K562 (cell line): ENCODE results near the gene MBD5.

Experiments
- ADNP ChIP-seq: fragments of 200-800 bp; sonication (Bioruptor generic); IDR thresholded peaks from 2 replicates; pipeline ENCODE4 v1.6.1; 2016; ENCODE audit warnings: missing genetic modification characterization, missing compliant biosample characterization
- BHLHE40 ChIP-seq: IDR thresholded peaks from 2 replicates; pipeline ENCODE4 v1.6.1; 2011; ENCODE audit warnings: low read length, improper control_type of control experiment
- CBX2 ChIP-seq: fragments of 200-600 bp; sonication (generic); IDR thresholded peaks from one replicate; pipeline ENCODE4 v1.6.1; 2012; ENCODE audit warnings: mild to moderate bottlenecking, low read length, inconsistent platforms; ENCODE audit not compliant: insufficient read depth, poor library complexity, severe bottlenecking
- CEBPB ChIP-seq: fragments of 450-650 bp; IDR thresholded peaks from 2 replicates; pipeline ENCODE4 v1.6.1; 2016; ENCODE audit warnings: missing genetic modification characterization, missing compliant biosample characterization
- CTCF ChIP-seq, 3 experiments: IDR thresholded peaks in 2 of 3; conservative IDR thresholded peaks in 1 of 3; 2 replicates each; pipeline ENCODE4 v1.5.1; 2011 to 2012; ENCODE audit warnings: low read length in 3 of 3, mild to moderate bottlenecking in 3 of 3, control low read depth in 2 of 3, improper control_type of control experiment in 1 of 3, inconsistent platforms in 1 of 3, low read depth in 1 of 3, mixed read lengths in 1 of 3, moderate library complexity in 1 of 3; ENCODE audit not compliant: insufficient read depth in 2 of 3
- NR2C1 ChIP-seq, 2 experiments: fragments of 450-650 bp; IDR thresholded peaks; 2 replicates each; pipeline ENCODE4 v1.6.1; 2017; ENCODE audit warnings: mild to moderate bottlenecking in 2 of 2, antibody characterized with exemption in 1 of 2, inconsistent platforms in 1 of 2, missing compliant biosample characterization in 1 of 2, missing genetic modification characterization in 1 of 2
- POLR2A ChIP-seq: fragments of 450-650 bp; conservative IDR thresholded peaks from 2 replicates; pipeline ENCODE4 v1.6.1; 2016
- POLR2AphosphoS2 ChIP-seq: IDR thresholded peaks from 2 replicates; pipeline ENCODE4 v1.6.1; 2012; ENCODE audit warnings: low read length, improper control_type of control experiment
- POU5F1 ChIP-seq: fragments of 150-350 bp; IDR thresholded peaks from 2 replicates; pipeline ENCODE4 v1.6.1; 2014; ENCODE audit warnings: borderline replicate concordance, low read length, low read depth, mild to moderate bottlenecking; ENCODE audit not compliant: partially characterized antibody
- RAD51 ChIP-seq: fragments of 450-650 bp; IDR thresholded peaks from 2 replicates; pipeline ENCODE4 v1.7.1; 2016; ENCODE audit warnings: low read depth, mild to moderate bottlenecking, borderline replicate concordance
- REST ChIP-seq, 2 experiments: fragments of 450-650 bp; formaldehyde crosslinking in 1 of 2; IDR thresholded peaks; 2 replicates each; pipeline versions ENCODE4 v1.4.0 to v1.6.1; 2014 to 2020; ENCODE audit warnings: mild to moderate bottlenecking in 2 of 2, borderline replicate concordance in 1 of 2, low read depth in 1 of 2
- SMARCA4 ChIP-seq: fragments of 450-650 bp; IDR thresholded peaks from 2 replicates; pipeline ENCODE4 v1.6.1; 2016
- TAF15 ChIP-seq: fragments of 200-400 bp; formaldehyde crosslinking; IDR thresholded peaks from 2 replicates; pipeline ENCODE4 v1.6.1; 2017; ENCODE audit warnings: mild to moderate bottlenecking, low read depth, low read length, moderate library complexity
- ZNF785 ChIP-seq: fragments of 250-450 bp; sonication (Bioruptor Pico); IDR thresholded peaks from 2 replicates; pipeline ENCODE4 v1.4.0; 2020; ENCODE audit warnings: mild to moderate bottlenecking

- TF ChIP-seq POLR2AphosphoS2 (no peak), TAF15 (no peak), REST (IDR thresholded peaks at IDR 0.05; ENCODE audit: borderline replicate concordance) (no peak), REST (CRISPR knock-in tag; IDR thresholded peaks at IDR 0.05; ENCODE audit: low read depth) (no peak), SMARCA4 (no peak), ADNP (tag) (no peak), ZNF785 (CRISPR knock-in tag) (no peak), RAD51 (no peak), BHLHE40 (no peak), CBX2 (no peak), POU5F1 (no peak), NR2C1 (IDR thresholded peaks at IDR 0.05) (no peak), NR2C1 (tag; IDR thresholded peaks at IDR 0.05) (no peak), POLR2A (no peak), CTCF (IDR thresholded peaks at IDR 0.05 in 2 of 3, conservative IDR thresholded peaks at IDR 0.05 in 1 of 3; ENCODE audit: insufficient read depth in 2 of 3, low read depth in 1 of 3, low read length in 3 of 3) (no peak), CEBPB (tag) (no peak)
Observed at GRCh38 chr2:148513427-148513826, 492.5 kb downstream of the MBD5 start.
